SU-DHL-6 (cell line): Measurements from ENCODE around the gene CDK14.

Experiments
- EZH2phosphoT487 ChIP-seq: fragments of 200-600 bp; sonication (generic), shearing (Covaris generic); conservative IDR thresholded peaks from 2 replicates; pipeline ENCODE4 v1.6.1; 2018; ENCODE audit warnings: mild to moderate bottlenecking, antibody characterized with exemption, low read length, moderate library complexity, mixed read lengths
- TF ChIP-seq, protein P1 (sequence below): fragments of 200-600 bp; sonication (generic); IDR thresholded peaks from one replicate; pipeline ENCODE4 v1.5.1; 2017; ENCODE audit warnings: antibody characterized with exemption, mild to moderate bottlenecking, low read length, moderate library complexity; ENCODE audit not compliant: insufficient read depth, poor library complexity, severe bottlenecking

GRCh38 chr7:91201442-91202113, 605.5 kb downstream of the CDK14 start:
- TF ChIP-seq, protein P1, sequence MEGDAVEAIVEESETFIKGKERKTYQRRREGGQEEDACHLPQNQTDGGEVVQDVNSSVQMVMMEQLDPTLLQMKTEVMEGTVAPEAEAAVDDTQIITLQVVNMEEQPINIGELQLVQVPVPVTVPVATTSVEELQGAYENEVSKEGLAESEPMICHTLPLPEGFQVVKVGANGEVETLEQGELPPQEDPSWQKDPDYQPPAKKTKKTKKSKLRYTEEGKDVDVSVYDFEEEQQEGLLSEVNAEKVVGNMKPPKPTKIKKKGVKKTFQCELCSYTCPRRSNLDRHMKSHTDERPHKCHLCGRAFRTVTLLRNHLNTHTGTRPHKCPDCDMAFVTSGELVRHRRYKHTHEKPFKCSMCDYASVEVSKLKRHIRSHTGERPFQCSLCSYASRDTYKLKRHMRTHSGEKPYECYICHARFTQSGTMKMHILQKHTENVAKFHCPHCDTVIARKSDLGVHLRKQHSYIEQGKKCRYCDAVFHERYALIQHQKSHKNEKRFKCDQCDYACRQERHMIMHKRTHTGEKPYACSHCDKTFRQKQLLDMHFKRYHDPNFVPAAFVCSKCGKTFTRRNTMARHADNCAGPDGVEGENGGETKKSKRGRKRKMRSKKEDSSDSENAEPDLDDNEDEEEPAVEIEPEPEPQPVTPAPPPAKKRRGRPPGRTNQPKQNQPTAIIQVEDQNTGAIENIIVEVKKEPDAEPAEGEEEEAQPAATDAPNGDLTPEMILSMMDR = no peak
- no peak for TF ChIP-seq EZH2phosphoT487
